Mesenchymal stem cell (in vitro differentiated cells and primary cell): ENCODE measurements around the gene TRPC4AP.

Experiments used
- DNase-seq: peaks from one replicate; pipeline ENCODE4 v3.0.0-alpha.2; 2013
- H2AFZ ChIP-seq: one replicate; pipeline ENCODE4 v1.6.1; 2013; ENCODE audit warnings: low read depth, mild to moderate bottlenecking, control low read depth, inconsistent platforms, low read length, moderate library complexity
- H2AK5ac ChIP-seq: 2 replicates; pipeline ENCODE4 v1.6.1; 2013; ENCODE audit warnings: low read length, moderate library complexity, mild to moderate bottlenecking, inconsistent platforms; ENCODE audit not compliant: severe bottlenecking
- H2BK120ac ChIP-seq: one replicate; pipeline ENCODE4 v1.6.1; 2013; ENCODE audit warnings: low read depth, mild to moderate bottlenecking, inconsistent platforms, low read length, moderate library complexity
- H2BK12ac ChIP-seq, 2 experiments: one replicate each; pipeline ENCODE4 v1.6.1; 2013; ENCODE audit warnings: inconsistent platforms in 2 of 2, low read length in 2 of 2, mild to moderate bottlenecking in 2 of 2, moderate library complexity in 2 of 2, control low read depth in 1 of 2
- H2BK15ac ChIP-seq: one replicate; pipeline ENCODE4 v1.6.1; 2013; ENCODE audit warnings: mild to moderate bottlenecking, low read depth, inconsistent platforms; ENCODE audit not compliant: poor library complexity, severe bottlenecking
- H2BK5ac ChIP-seq: 2 replicates; pipeline ENCODE4 v1.6.1; 2013; ENCODE audit warnings: low read depth, mild to moderate bottlenecking, low read length, control low read depth, inconsistent platforms; ENCODE audit not compliant: poor library complexity, severe bottlenecking
- H3K14ac ChIP-seq, 2 experiments: one replicate each; pipeline ENCODE4 v1.6.1; 2013; ENCODE audit warnings: inconsistent platforms in 2 of 2, low read length in 2 of 2, control low read depth in 1 of 2, mild to moderate bottlenecking in 1 of 2, moderate library complexity in 1 of 2
- H3K18ac ChIP-seq, 2 experiments: one replicate each; pipeline ENCODE4 v1.6.1; 2013; ENCODE audit warnings: inconsistent platforms in 2 of 2, low read length in 2 of 2, control low read depth in 1 of 2, low read depth in 1 of 2, mild to moderate bottlenecking in 1 of 2
- H3K23ac ChIP-seq, 2 experiments: one replicate each; pipeline ENCODE4 v1.6.1; 2013; ENCODE audit warnings: inconsistent platforms in 2 of 2, low read length in 2 of 2, mild to moderate bottlenecking in 2 of 2, moderate library complexity in 2 of 2, control low read depth in 1 of 2
- H3K27ac ChIP-seq: 2 replicates; pipeline ENCODE4 v1.5.1; 2013; ENCODE audit warnings: mild to moderate bottlenecking, moderate library complexity, low read length, control low read depth, inconsistent platforms; ENCODE audit not compliant: poor library complexity, severe bottlenecking
- H3K27me3 ChIP-seq, 2 experiments: 2 replicates each; pipeline versions ENCODE4 v1.6.1 to v1.7.0; 2013; ENCODE audit warnings: low read length in 2 of 2, mild to moderate bottlenecking in 2 of 2, moderate library complexity in 2 of 2, control low read depth in 1 of 2, inconsistent platforms in 1 of 2; ENCODE audit not compliant: control insufficient read depth in 1 of 2, insufficient read depth in 1 of 2
- H3K36me3 ChIP-seq, 2 experiments: 2 replicates each; pipeline versions ENCODE4 v1.6.1 to v1.7.0; 2013; ENCODE audit warnings: low read length in 2 of 2, control low read depth in 1 of 2, inconsistent platforms in 1 of 2, low read depth in 1 of 2, mild to moderate bottlenecking in 1 of 2; ENCODE audit not compliant: insufficient read depth in 2 of 2, control insufficient read depth in 1 of 2
- H3K4ac ChIP-seq, 2 experiments: one replicate each; pipeline ENCODE4 v1.6.1; 2013; ENCODE audit warnings: inconsistent platforms in 2 of 2, low read length in 2 of 2, mild to moderate bottlenecking in 2 of 2, moderate library complexity in 2 of 2, control low read depth in 1 of 2, low read depth in 1 of 2
- H3K4me1 ChIP-seq: 2 replicates; pipeline ENCODE4 v1.6.1; 2013; ENCODE audit warnings: low read depth, low read length, control low read depth; ENCODE audit not compliant: control insufficient read depth, insufficient read depth
- H3K4me2 ChIP-seq: 2 replicates; pipeline ENCODE4 v1.6.1; 2013; ENCODE audit warnings: low read length, mild to moderate bottlenecking, inconsistent platforms; ENCODE audit not compliant: poor library complexity, severe bottlenecking
- H3K4me3 ChIP-seq, 2 experiments: 2 replicates each; pipeline versions ENCODE4 v1.5.1 to v1.7.0; 2013; ENCODE audit warnings: low read length in 2 of 2, mild to moderate bottlenecking in 2 of 2, control low read depth in 1 of 2, low read depth in 1 of 2; ENCODE audit not compliant: insufficient read depth in 1 of 2
- H3K79me1 ChIP-seq: replicated peaks from 2 replicates; pipeline ENCODE4 v1.6.1; 2013; ENCODE audit warnings: mild to moderate bottlenecking, control low read depth, low read length, inconsistent platforms; ENCODE audit not compliant: poor library complexity, severe bottlenecking
- H3K9ac ChIP-seq: 2 replicates; pipeline ENCODE4 v1.7.0; 2013; ENCODE audit warnings: mild to moderate bottlenecking, low read length, moderate library complexity
- H3K9me3 ChIP-seq: 2 replicates; pipeline ENCODE4 v1.7.0; 2013; ENCODE audit warnings: mild to moderate bottlenecking, low read length; ENCODE audit not compliant: control insufficient read depth
- H4K8ac ChIP-seq: one replicate; pipeline ENCODE4 v1.6.1; 2013; ENCODE audit warnings: inconsistent platforms, mild to moderate bottlenecking, low read length, moderate library complexity
- H4K91ac ChIP-seq: one replicate; pipeline ENCODE4 v1.6.1; 2013; ENCODE audit warnings: mild to moderate bottlenecking, low read length, inconsistent platforms
- WGBS: methylation state at CpG from one replicate; pipeline ENCODE4 v1.1.7; 2013; ENCODE audit warnings: mixed read lengths; 5-methylcytosine and 5-hydroxymethylcytosine counted together

Gene TRPC4AP

GRCh38 chr20:35134472-35134871, 41.9 kb upstream of the TRPC4AP start:
- Histone ChIP-seq H3K9me3 (no peaks in the 10 kb centered on the region), H3K4ac (no peak overlapping the region), H2BK120ac (no peak overlapping the region), H3K36me3 (peaks cover 50 to 66% of the 10 kb centered on the region in 2 experiments), H3K4me3 (peak overlapping the region in 1 of 2 experiments; percentile 21), H3K9ac (peak overlapping the region; percentile 64), H3K23ac (no peak overlapping the region), H2AK5ac (no peak overlapping the region), H3K4me1 (peaks cover 3% of the 10 kb centered on the region), H4K8ac (no peak overlapping the region), H3K27ac (no peak overlapping the region), H4K91ac (no peak overlapping the region), H2AFZ (no peak overlapping the region), H3K14ac (no peak overlapping the region), H2BK12ac (no peak overlapping the region), H3K18ac (no peak overlapping the region), H3K79me1 (peaks cover 25% of the 10 kb centered on the region), H2BK5ac (no peak overlapping the region), H3K27me3 (no peaks in the 10 kb centered on the region), H3K4me2 (no peak overlapping the region), H2BK15ac (no peak overlapping the region)
- WGBS = 96% methylated on average over 9 of the region's 9 CpGs
- no peak for DNase-seq

GRCh38 chr20:35133735-35134134, 41.1 kb upstream of the TRPC4AP start:
- Histone ChIP-seq H3K4ac (no peak overlapping the region), H3K23ac (no peak overlapping the region), H3K9me3 (no peaks in the 10 kb centered on the region), H3K36me3 (peaks cover 48 to 64% of the 10 kb centered on the region in 2 experiments), H4K91ac (no peak overlapping the region), H2BK120ac (no peak overlapping the region), H3K27me3 (no peaks in the 10 kb centered on the region), H3K27ac (no peak overlapping the region), H2AK5ac (no peak overlapping the region), H4K8ac (no peak overlapping the region), H3K14ac (no peak overlapping the region), H3K79me1 (peaks cover 22% of the 10 kb centered on the region), H2BK15ac (no peak overlapping the region), H2AFZ (no peak overlapping the region), H3K18ac (no peak overlapping the region), H2BK5ac (no peak overlapping the region), H2BK12ac (no peak overlapping the region), H3K4me1 (peaks cover 3% of the 10 kb centered on the region), H3K4me3 (no peak overlapping the region), H3K9ac (peak overlapping the region; percentile 64), H3K4me2 (no peak overlapping the region)
- no peak for DNase-seq
- WGBS = 89% methylated on average over 5 of the region's 5 CpGs

GRCh38 chr20:35133031-35133430, 40.4 kb upstream of the TRPC4AP start:
- no peaks in the 10 kb centered on the region for H3K27me3 ChIP-seq
- H2BK120ac ChIP-seq = no peak overlapping the region
- H3K23ac ChIP-seq = no peak overlapping the region
- peaks cover 3% of the 10 kb centered on the region for H3K4me1 ChIP-seq
- H3K9me3 ChIP-seq = no peaks in the 10 kb centered on the region
- peaks cover 43 to 61% of the 10 kb centered on the region in 2 experiments for H3K36me3 ChIP-seq
- no peak overlapping the region for H3K4me2 ChIP-seq
- no peak overlapping the region for H3K9ac ChIP-seq
- no peak overlapping the region for H2AK5ac ChIP-seq
- no peak overlapping the region for H3K27ac ChIP-seq
- H2BK15ac ChIP-seq = no peak overlapping the region
- no peak for DNase-seq
- H2BK5ac ChIP-seq = no peak overlapping the region
- H3K18ac ChIP-seq = no peak overlapping the region
- no peak overlapping the region for H4K91ac ChIP-seq
- H3K14ac ChIP-seq = no peak overlapping the region
- H3K4me3 ChIP-seq = no peak overlapping the region
- no peak overlapping the region for H2BK12ac ChIP-seq
- no peak overlapping the region for H2AFZ ChIP-seq
- peaks cover 22% of the 10 kb centered on the region for H3K79me1 ChIP-seq
- 95% methylated on average over 5 of the region's 5 CpGs for WGBS
- no peak overlapping the region for H4K8ac ChIP-seq
- no peak overlapping the region for H3K4ac ChIP-seq

- no peak overlapping the region for H3K4ac ChIP-seq
- H3K14ac ChIP-seq = no peak overlapping the region
- H3K9me3 ChIP-seq = no peaks in the 10 kb centered on the region
- no peak overlapping the region for H3K18ac ChIP-seq
- no peak overlapping the region for H2AK5ac ChIP-seq
- H2BK12ac ChIP-seq = no peak overlapping the region
- H3K27ac ChIP-seq = no peak overlapping the region
- no peak overlapping the region for H2BK15ac ChIP-seq
- no peak for DNase-seq
- H3K23ac ChIP-seq = no peak overlapping the region
- H3K27me3 ChIP-seq = no peaks in the 10 kb centered on the region
- H2BK5ac ChIP-seq = no peak overlapping the region
- 76% methylated on average over 3 of the region's 4 CpGs for WGBS
- peaks cover 3% of the 10 kb centered on the region for H3K4me1 ChIP-seq
- no peak overlapping the region for H3K4me3 ChIP-seq
- H3K4me2 ChIP-seq = no peak overlapping the region
- H3K36me3 ChIP-seq = peaks cover 43 to 51% of the 10 kb centered on the region in 2 experiments
- H3K79me1 ChIP-seq = peaks cover 18% of the 10 kb centered on the region
- no peak overlapping the region for H2BK120ac ChIP-seq
- no peak overlapping the region for H3K9ac ChIP-seq
- no peak overlapping the region for H2AFZ ChIP-seq
- H4K91ac ChIP-seq = no peak overlapping the region
- H4K8ac ChIP-seq = no peak overlapping the region
Observed at GRCh38 chr20:35131934-35132333, 39.3 kb upstream of the TRPC4AP start.
